NCI-H2029 (cell line): ENCODE measurements around the gene NDUFA11.
"Not testable (repeated sequence)": the region's sequence is repeated elsewhere in the genome, so short reads cannot be mapped to it uniquely, and the experiment has no call there.

Experiments used
- DNase-seq: peaks from one replicate; lab custom pipeline; 2025; lab: John Stamatoyannopoulos, UW

Gene NDUFA11

DNA sequence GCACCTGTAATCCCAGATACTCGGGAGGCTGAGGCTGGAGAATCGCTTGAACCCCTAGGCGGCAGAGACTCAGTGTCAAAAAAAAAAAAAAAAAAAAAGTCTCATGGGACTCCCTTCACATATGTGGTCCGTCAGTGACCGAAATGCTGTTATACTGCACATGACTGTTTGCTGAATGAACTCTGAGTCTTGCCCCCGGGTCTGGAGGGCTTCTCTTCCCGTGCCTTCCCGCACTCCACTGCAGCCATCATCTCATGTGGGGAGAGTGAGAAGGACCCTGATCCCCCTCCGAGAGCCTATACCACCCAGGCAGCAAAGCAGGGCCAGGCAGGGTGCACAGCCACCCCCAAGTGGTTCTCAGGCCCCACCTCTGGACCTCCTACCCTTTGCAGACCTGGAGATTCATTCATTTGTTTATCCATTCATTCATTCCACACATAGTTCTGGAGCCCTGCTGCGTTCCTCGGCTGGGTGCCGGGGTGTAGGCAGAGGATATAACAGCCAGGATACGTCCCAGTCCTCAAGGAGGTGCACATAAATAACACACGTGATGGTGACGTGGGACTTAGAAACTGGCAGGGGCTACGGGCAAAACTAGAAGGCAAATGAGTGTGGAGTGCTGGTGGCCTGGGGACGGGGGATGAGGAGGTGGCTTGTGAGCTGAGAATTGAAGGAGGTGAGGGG, 14.2 kb downstream of the NDUFA11 start:
- no peak for DNase-seq

DNA sequence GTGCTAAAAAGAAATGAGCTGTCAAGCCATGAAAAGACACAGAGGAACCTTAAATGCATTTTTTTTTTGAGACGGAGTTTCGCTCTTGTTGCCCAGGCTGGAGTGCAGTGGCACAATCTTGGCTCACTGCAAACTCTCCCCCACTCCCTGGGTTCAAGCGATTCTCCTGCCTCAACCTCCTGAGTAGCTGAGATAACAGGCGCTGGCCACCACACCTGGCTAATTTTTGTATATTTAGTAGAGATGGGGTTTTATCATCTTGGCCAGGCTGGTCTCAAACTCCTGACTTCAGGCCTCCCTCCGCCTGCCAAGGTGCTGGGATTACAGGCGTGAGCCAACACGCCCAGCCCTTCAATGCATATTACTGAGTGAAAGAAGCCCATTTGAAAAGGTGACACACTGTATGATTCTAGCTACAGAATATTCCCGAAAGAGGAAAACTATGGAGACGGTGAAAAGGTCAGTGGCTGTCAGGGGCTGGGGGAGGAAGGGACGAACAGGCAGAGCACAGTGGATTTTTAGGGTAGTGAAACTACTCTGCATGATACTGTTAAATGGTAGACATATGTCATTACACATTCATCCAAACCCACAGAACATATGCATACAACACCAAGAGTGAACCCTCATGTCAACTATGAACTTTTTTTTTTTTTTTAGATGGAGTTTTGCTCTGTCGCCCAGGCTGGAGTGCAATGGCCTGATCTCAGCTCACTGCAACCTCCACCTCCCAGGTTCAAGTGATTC, 19.4 kb downstream of the NDUFA11 start:
- DNase-seq = not testable (repeated sequence)

DNA sequence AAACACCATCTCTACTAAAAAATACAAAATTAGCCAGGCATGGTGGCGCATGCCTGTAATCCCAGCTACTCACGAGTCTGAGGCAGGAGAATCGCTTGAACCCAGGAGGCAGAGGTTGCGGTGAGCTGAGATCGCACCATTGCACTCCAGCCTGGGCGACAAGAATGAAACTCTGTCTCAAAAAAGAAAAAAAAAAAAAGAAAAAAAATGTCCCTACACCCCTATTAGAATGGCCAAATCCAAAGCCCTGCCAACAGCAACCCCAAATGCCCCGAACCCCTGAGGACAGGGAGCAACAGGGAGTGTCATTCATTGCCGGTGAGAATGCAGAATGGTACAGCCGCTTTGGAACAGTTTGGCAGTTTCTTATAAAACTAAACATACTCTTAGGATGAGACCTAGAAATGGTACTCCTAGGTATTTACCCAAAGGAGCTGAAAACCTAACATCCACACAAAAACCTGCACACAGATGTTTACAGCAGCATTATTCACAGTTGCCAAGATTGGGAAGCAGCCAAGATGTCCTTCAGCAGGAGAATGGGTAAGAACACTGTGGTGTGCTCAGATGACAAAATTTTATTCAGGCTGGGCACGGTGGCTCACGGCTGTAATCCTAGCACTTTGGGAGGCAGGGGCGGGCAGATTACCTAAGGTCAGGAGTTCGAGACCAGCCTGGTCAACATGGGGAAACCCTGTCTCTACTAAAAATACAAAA, 20.3 kb downstream of the NDUFA11 start:
- DNase-seq = peak; percentile 76

GRCh38 chr19:5882421-5882968, 21.1 kb downstream of the NDUFA11 start:
- no peak for DNase-seq

DNA sequence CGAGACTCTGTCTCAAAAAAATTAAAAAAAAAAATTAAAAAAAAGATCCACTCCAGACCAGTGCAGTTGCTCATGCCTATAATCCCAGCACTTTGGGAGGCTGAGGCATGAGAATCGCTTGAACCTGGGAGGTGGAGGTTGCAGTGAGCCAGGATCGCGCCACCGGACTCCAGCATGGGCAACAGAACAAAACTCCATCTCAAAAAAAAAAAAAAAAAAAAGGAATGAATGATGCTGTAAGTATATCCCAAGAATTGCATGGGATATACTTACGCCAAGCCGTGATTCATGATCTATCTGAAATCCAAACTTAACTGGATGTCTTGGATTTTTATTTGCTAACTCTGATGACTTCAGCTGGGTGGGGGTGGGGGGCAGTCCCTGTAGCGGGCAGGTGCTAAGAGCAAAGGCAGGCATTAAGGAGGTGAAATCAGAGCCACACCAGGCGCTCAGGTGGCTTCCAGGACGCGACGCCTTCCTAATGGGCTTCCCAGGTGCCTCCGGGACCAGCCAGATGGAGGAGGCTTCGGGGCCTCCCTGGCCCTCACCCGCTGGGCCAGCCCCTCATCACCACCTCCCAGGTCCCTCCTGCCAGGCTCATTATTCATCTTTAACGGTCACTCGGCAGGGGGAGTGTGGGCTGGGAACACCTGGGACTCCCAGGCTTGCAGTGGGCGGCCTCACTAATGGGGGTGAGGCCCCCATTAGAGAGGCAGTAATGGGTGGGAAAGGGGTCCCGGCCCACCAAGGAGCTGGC, 21.9 kb downstream of the NDUFA11 start:
- DNase-seq = peak; percentile 57

- peak; percentile 74 for DNase-seq
These were observed 22.9 kb downstream of the NDUFA11 start for GRCh38 chr19:5880604-5881078.

DNA sequence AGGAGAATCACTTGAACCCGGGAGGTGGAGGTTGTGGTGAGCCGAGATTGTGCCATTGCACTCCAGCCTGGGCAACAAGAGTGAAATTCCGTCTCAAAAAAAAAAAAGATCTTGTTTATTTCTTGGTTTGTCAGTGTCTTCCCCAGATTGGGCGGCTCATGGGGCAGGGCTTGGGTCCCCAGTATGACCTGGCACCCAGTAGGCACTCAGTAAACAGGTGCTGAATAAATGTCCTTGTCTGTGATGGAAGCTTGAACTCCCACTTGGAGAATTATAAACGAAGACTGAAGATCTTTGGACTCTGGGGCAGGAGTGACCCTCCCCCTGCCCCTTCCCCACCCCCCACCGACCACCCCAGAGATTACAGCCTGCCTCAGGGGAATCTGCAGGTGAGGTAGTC, 23.4 kb downstream of the NDUFA11 start:
- no peak for DNase-seq

- no peak for DNase-seq
These were observed 25.7 kb downstream of the NDUFA11 start for GRCh38 chr19:5877882-5878281.

- DNase-seq = no peak
These were observed 26.2 kb downstream of the NDUFA11 start for GRCh38 chr19:5877427-5877826.

DNA sequence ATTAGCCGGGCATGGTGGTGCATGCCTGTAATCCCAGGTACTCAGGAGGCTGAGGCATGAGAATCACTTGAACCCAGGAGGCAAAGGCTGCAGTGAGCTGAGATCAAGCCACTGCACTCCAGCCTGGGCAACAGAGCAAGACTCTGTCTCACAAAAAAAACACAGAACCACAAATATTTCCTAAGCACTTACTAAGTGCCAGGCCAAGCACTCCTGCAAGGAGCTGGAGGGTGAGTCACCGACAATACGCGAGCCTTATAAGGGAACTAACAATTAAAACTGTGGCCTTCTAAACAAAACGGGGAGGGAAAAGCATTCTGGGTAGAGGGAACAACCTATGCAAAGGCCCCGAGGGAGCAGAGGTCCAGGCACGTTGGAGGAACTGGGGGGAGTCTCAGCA, 29.1 kb downstream of the NDUFA11 start:
- not testable (repeated sequence) for DNase-seq

DNA sequence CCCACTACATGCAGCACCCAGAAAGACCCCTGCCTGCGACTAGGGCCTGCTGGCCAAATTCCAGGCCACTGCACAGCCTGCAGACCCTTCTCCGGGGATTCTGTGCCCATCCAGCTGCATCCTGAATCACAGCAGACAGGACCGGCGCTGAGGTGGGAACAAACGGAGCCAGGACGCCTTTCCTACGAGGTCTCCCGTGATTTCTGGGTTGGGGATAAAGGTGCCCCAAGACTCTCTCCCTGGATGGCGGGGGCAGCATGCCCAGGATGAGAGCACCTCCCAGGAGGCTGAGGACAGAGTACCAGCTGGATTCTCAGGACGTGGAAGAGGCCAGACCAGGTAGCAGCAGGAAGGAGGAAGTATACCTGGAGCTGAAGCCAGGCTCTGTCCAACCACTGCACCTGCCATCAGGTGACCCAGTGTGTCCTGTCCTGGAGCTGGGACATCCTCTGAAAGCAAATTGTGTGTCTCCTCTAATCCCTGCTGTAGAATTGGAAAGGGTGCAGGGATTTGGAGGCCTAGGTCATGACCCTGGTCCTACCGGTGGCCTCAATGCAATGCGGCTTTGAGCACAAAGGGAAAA, 29.9 kb downstream of the NDUFA11 start:
- DNase-seq = no peak

GRCh38 chr19:5870986-5871394, 32.6 kb downstream of the NDUFA11 start:
- no peak for DNase-seq

- DNase-seq = peak; percentile 56
These were observed 36.1 kb downstream of the NDUFA11 start for GRCh38 chr19:5867201-5868136.

DNA sequence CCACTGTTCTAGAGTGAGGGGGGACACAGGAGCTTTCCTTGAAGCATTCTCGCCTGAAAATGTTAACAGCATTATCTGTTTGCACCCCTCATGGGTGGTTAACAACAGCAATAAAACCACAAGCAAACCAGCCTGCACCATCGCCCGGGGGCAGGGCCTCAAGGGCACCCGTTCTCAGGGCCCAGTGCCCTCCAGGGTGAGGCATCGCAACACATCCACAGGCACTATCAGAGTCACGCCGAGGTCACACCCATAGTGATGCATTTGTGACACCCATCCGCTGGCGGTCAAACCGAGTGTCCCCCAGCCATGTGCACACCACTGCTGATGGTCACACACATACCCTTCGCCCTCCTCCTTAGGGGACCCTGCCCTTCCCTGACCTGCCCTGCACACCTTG, 37.8 kb downstream of the NDUFA11 start:
- DNase-seq = no peak

DNA sequence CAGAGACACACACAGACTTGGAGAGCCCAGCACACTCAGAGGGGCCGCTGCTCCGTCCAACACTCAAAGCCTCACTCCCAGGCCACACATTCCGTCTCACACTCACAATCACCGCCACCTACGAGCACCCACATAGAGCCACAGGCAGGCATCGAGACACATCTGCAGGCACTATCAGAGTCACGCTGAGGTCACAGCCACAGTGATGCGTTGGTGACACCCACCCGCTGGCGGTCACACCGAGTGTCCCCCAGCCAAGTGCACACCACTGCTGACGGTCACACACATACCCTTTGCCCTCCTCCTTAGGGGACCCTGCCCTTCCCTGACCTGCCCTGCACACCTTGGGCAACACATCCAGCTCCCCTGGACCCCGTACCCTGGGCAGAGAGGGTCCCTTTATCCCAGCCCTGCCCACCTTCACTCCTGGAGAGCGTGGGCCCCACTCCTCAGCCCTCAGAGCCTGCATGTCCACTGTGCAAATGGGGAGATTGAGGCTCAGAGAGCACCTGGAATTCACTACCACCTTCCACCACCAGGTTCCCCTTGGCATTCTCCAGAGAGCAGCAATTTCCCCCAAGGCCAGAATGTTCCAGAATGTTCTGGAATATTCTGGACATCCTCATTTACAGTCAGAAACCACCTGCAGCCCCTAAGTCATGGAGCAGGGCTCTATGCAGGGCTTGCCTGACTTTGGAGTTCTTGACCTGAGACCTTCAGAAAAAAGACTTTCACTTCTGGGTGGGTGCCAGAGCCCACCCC, 38.7 kb downstream of the NDUFA11 start:
- DNase-seq = no peak

DNA sequence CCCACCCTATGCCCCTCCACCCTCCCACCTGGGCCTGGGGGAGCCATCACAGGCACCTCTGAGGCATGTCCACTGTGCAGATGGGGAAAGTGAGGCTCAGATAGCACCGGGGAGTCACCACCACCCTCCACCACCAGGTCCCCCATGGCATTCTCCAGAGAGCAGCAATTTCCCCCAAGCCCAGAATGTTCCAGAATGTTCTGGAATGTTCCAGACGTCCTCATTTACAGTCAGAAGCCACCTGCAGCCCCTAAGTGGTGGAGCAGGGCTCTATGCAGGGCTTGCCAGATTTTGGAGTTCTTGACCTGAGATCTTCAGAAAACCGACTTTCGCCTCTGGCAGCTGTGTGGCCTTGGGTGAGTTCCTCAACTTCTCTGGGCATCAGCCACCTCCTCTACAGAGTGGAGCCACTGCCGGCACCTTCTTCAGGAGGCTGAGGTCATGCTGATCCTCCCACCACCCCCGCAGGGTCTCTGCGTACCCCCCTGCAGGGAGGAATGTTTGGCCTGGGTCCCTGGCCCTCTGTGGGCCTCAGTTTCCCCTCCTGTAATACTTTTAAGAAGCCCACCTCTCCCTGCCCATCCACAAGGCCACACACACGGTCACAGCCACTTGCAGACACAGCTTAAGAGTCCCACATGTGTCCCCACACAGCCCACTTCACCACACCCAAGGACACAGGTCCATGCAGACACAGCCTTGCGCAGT, 39.4 kb downstream of the NDUFA11 start:
- no peak for DNase-seq

DNA sequence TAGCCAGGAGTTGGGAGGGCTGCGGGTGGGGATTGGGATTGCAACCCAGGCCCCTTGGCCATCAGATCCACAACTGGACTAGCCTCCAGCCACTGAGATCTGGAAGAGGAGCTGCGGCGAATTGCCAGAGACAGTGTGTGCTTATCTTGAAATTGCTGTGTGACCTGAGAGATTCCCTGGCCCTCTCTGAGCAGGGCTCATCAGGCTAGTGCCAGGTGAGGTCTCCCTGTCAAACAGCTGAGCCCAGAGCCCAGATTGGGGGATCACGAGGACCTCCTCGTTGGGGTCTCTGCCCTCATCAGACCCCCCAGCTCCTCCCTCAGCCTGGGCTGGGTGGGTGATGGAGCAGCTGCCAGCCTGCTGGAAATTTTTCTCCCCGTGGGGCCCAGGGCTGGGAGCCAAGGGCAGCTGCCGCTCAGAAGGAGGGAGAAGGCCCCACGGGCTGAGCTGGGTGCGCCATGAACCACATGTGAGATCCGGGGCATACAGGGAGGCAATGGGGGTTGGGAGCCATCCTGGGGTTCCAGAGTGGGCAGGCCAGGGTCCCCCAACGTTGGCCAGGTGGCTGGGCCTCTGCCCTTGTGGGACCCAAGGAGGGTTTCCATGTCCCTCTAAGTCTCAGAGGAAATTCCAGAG, 40.4 kb downstream of the NDUFA11 start:
- DNase-seq = no peak
